Activated T-cell treated with anti-CD3 and anti-CD28 coated beads, Interleukin-2, amount 50 U/mL, for 24 hours (primary cell): ENCODE data around the gene RBM15B.

Experiments
- DNase-seq: peaks from one replicate; pipeline ENCODE4 v3.0.0-alpha.2; 2020
- H3K27ac Mint-ChIP-seq: 2 replicates; pipeline ENCODE4 v1.8.0; 2020; ENCODE audit warnings: mild to moderate bottlenecking, mixed read lengths
- H3K27me3 Mint-ChIP-seq: 2 replicates; pipeline ENCODE4 v1.8.0; 2020; ENCODE audit warnings: mixed read lengths
- H3K36me3 Mint-ChIP-seq: 2 replicates; pipeline ENCODE4 v1.8.0; 2020; ENCODE audit warnings: low read depth, mixed read lengths
- H3K4me1 Mint-ChIP-seq: 2 replicates; pipeline ENCODE4 v1.8.0; 2020; ENCODE audit warnings: low read depth, mixed read lengths
- H3K4me3 Mint-ChIP-seq: 2 replicates; pipeline ENCODE4 v1.8.0; 2020; ENCODE audit warnings: mild to moderate bottlenecking, moderate library complexity, mixed read lengths
- H3K9me3 Mint-ChIP-seq: 2 replicates; pipeline ENCODE4 v1.8.0; 2020; ENCODE audit warnings: mixed read lengths

RBM15B gene

GRCh38 chr3:51434746-51435327 lies 43.8 kb downstream of the RBM15B start:
- Mint-ChIP-seq H3K27ac (no peak overlapping the region), H3K27me3 (no peaks in the 10 kb centered on the region), H3K4me3 (no peak overlapping the region), H3K4me1 (peaks cover 5% of the 10 kb centered on the region), H3K36me3 (peaks cover 83% of the 10 kb centered on the region), H3K9me3 (no peaks in the 10 kb centered on the region)
- no peak for DNase-seq

GRCh38 chr3:51436998-51437639 lies 46.0 kb downstream of the RBM15B start:
- peak overlapping the region; percentile 29 for H3K27ac Mint-ChIP-seq
- no peak for DNase-seq
- no peaks in the 10 kb centered on the region for H3K27me3 Mint-ChIP-seq
- H3K9me3 Mint-ChIP-seq = no peaks in the 10 kb centered on the region
- peaks cover 85% of the 10 kb centered on the region for H3K36me3 Mint-ChIP-seq
- H3K4me1 Mint-ChIP-seq = peaks cover 7% of the 10 kb centered on the region
- H3K4me3 Mint-ChIP-seq = no peak overlapping the region

DNA sequence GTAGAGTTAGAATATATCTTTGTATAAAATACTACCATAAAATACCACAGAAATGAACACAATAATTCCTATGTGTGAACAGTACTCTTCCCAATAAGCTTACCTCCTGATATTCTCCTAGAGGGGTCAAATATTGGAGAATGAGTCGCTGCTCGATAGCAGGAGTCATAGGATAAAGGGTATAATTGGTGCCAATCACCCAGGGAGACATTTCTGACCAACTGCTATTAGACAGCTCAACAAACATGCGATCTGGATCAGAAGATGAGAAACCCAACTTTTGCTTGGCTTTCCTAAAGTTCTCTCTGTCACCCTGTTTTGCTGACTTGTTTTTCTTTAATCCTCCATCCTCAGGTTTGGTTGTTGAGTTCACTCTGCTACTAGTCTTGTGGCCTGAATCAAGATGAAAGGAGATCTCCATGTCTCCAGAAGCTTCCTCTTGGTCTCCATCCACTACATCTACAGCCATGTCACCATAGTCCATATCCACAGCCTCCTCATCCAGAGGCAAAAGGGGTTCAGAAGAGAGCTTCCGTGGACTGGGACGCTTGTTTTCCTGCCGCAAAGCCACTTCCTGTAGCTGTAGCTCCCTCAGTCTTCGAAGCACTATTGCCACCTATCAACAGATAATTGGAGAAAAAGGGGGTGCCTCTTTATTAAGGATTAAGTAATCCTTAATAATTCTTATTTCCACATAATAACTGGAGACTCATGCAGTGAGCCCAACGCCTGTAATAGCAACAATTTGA lies 50.4 kb downstream of the RBM15B start:
- Mint-ChIP-seq H3K9me3 (no peaks in the 10 kb centered on the region), H3K27ac (peak overlapping the region; percentile 41), H3K4me3 (no peak overlapping the region), H3K36me3 (peaks cover 76% of the 10 kb centered on the region), H3K4me1 (peaks cover 15% of the 10 kb centered on the region), H3K27me3 (no peaks in the 10 kb centered on the region)
- DNase-seq = no peak

DNA sequence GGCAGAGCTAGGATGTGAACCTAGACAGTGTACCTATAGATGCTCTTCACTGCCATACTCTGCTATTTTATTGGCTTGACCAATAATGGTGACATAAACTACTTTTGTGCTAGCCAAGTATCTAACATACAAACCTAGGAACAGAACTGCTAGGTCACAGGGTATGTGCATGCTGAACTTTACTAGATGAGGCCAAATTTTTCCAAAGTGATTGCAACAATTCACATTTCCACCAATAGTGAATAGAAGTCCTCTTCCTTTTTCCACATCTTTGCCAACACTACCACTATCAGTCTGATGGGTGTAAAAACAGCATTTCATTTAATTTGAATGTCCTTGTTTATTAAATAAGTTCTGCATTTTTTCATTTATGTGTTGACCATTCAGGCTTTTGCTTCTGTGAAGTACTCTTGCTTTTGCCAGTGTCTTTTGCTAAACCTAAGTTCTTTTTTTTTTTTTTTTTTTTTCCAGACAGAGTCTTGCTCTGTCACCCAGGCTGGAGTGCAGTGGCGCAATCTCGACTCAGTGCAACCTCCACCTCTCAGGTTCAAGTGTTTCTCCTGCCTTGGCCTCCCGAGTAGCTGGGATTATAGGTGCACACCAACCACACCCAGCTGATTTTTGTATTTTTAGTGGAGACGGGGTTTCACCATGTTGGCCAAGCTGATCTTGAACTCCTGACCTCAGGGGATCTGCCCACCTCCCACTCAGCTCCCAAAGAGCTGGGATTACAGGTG lies 54.6 kb downstream of the RBM15B start:
- DNase-seq = no peak
- no peak overlapping the region for H3K27ac Mint-ChIP-seq
- H3K4me3 Mint-ChIP-seq = no peak overlapping the region
- H3K9me3 Mint-ChIP-seq = peaks cover 2% of the 10 kb centered on the region
- H3K4me1 Mint-ChIP-seq = peaks cover 37% of the 10 kb centered on the region
- H3K27me3 Mint-ChIP-seq = no peaks in the 10 kb centered on the region
- peaks cover 61% of the 10 kb centered on the region for H3K36me3 Mint-ChIP-seq
